ENCODE results near the gene NRP2.
A peak's percentile ranks its signal among the peaks of the same experiment; 100 is the strongest.

The NRP2 gene

DNA sequence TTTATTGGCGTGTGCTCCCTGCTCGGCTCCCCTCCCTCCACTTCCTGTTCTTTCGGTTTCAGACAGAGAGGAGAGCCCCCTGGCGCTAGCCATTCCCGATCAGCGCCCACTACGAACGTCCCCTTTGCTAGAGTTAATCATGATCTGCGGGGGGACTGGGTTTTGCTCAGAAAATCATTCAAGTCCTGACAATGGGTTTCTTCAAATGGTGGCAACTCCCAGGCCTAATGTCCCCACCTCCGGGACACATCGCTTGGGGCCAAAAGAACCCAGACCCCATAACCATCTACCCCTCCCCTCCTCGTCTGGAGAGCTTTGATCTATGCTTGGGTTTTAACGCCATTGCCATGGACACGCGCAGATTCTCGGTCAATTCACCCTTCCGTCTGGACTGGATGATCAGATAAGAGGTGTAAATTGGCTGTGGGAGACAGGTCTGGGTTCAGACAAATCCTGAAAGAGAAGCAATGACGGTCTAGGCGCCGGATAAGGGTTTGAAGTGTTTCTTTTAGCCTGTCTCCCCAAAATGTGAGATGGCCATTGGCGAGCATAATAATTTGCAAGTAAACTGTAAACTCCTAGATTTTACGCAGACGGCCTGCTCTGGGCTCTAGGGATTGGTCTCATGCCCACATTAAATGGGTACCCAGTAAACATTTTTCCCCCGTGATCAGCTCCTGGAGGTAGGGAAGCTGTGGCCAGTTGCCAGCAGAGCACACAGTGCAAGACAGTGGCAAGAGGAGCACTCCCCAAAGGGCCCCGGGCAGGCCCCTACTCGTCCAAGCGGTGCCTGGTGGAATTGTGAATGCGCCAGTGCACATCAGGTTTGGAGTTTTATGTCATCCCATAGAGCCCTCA lies 4.7 kb downstream of the NRP2 start:
- DNase-seq: no peak

DNA sequence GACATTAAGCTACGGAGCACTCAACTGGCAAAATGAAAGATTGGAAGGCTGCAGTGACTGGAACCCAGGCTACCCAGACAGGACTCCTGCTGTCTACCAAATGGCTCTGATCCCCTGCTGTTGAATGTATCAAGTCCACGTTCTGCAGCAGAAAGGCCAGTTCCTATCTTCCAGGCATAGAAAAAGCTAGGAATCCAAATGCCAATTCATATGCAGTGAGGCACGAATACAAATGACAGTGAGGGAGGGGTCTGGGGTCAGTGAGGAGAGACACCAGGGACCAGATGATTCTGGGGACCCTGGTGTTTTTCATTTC lies 5.3 kb downstream of the NRP2 start:
- no peak for DNase-seq

DNA sequence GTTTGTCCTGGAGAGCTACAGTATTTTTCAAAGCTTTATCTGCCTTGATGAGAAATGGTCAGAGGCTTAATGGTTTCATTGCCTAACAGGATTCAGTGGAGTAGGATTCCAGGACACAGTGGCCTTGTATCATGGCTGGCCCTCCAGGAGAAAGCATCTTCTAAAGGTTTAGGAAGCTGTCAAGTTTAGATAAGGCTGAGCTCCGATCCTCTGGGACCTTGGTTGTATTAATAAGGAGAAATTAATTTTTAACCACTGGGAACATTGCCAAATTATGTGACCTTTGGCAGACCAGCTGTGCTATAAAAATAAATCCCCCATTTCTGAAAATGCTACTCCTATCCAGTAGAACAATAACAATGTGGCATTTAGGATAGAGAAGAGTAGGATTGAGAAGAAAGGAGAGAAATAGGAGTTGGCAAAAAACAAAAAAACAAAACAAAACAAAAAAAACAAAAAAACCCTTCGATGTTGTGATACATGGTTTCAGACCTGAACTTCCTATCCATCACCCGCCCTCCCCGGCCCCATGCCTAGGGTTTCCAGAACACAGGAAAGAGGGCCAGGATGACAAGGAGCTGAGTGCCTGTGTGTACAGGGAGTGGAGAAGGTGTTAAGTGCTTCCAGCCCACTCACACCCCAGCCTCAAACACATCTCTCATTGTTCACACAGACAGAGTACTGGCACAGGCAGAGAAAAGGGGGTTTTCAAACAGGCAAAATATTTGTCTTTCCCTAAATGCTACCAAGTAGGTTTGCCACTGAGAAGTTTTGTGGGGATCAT lies 6.3 kb downstream of the NRP2 start:
- DNase-seq: no peak

DNA sequence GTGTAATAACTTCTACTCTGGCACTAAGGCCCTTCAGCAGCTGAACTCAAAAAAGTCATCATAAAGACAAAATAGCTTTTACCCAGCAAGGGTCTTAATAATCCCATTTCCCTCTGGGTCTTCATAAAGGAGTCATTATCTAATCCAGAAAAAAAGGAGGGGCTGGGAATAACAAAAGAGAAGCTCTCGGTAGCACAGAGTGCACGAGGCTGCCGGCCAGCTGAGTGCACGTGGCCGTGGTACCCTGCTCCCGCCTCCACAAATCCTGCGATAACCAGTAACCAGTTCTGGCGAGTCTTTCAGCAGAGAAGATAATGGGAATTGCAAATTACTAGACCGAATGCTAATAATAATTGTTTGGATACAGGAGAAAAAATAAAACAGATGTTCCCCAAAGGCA lies 7.5 kb downstream of the NRP2 start:
- no peak for DNase-seq

DNA sequence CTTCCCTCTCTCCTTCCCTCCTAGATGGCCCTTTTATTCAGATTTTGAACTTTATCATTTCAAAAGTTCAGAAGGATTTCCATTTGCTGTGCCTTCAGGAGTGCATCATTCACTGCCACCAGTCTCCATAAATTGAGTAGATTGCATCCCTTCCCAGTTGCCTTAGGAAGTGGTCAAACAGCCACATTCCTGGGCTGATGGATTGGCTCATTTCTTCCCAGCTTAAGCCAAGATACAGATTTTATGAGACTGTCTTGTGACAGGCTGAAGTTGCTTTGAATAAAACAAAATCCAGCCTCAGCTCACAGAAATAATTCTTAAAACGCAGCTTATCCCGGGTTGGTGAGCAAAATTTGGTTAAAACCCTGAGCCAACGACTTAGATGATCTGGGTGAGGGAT lies 9.8 kb downstream of the NRP2 start:
- DNase-seq: no peak

DNA sequence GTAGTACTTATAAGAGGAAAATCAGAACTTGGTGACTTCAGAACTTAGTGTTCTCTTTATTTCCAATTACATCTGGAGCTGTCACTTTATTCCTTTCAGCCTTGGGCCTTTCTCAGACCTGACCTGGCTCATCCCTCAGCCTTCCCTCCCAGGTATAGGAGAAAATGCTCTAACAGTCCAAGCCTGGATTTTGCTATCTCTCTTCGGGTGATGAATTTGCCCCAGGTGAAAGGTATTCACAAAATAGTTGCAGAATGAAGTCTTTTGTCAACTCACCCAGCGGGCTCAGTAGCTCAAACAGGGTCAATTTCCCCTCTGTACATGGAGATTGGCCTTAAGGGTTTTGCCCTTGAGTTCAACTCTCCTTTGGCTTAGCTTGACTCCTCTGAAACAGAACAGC lies 12.0 kb downstream of the NRP2 start:
- DNase-seq: no peak

DNA sequence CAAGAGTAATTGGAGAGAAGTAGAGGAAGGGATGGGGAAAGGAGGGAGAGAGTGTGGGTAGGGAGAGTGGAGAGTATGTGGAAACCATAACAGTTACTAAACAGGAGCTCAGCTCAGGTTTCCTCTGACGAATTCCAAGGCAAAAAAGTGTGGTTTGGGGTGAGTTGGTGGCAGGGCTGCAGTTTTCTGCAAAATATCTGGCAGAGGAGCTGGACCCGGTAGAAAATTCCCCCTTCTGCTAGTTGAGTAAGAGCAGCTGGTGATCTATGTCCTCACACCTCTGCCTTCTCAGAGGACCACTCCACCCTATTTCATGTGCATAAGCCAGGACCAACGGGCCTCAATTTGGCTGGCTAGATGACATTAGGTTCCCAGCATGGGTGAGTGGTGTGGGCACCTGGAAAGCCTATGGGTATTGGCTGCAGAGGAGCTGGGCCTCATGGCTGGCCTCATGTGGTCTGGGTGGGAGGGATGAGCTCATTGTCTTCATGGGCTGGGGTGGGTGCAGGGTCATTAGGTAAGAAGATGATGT lies 13.2 kb downstream of the NRP2 start:
- DNase-seq: peak; percentile 76 to 95

DNA sequence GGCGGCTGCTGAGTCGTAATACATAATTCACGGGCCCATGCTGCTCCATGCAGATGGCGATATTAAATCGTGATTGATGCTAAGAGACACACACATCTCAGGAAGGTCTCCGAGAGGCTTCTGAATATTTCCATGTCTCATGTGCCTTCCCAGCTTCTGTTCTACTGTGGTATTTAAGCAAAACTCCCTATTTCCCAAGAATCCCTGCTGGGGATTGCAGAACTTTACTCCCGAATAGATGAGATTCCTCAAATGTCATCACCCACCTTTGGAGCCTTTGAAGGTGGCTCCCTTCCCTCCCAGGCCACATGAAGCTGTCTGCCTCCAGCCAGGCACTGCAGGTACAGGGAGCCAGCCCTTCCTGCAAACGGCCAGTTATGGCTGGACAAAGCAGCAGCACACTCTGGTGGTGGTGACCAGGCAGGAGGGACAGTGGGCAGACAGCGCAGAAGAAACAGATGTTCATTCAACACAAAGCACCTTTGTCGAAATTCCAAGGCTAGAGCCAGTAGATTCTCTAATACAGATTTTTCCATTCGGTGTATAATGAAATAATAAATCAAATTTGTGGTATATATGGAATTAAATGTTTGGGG lies 14.1 kb downstream of the NRP2 start:
- no peak for DNase-seq

DNA sequence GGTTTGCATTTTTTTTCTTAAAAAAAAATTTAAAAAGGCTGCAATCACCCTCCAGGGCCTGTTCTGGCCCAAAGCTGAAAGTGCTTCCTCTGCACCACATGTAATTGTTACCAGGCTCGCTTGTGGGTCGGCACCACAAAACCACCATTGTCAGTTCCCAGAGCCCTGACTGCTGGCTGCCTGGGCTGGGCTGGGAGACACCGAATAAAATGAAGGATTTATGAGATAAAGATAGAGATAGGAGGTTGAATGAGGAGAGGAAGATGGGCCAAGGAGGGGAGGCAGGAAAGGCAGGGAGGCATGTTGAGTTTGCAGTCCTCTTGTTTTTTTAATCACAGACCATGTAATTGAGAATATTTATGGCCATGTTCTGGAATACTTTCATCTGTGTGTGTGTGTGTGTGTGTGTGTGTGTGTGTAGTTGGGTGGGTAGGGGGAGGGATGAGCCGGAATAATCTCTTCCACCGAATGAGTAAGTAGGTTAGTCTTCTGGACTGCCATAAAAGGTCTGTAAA lies 14.7 kb downstream of the NRP2 start:
- DNase-seq: no peak

DNA sequence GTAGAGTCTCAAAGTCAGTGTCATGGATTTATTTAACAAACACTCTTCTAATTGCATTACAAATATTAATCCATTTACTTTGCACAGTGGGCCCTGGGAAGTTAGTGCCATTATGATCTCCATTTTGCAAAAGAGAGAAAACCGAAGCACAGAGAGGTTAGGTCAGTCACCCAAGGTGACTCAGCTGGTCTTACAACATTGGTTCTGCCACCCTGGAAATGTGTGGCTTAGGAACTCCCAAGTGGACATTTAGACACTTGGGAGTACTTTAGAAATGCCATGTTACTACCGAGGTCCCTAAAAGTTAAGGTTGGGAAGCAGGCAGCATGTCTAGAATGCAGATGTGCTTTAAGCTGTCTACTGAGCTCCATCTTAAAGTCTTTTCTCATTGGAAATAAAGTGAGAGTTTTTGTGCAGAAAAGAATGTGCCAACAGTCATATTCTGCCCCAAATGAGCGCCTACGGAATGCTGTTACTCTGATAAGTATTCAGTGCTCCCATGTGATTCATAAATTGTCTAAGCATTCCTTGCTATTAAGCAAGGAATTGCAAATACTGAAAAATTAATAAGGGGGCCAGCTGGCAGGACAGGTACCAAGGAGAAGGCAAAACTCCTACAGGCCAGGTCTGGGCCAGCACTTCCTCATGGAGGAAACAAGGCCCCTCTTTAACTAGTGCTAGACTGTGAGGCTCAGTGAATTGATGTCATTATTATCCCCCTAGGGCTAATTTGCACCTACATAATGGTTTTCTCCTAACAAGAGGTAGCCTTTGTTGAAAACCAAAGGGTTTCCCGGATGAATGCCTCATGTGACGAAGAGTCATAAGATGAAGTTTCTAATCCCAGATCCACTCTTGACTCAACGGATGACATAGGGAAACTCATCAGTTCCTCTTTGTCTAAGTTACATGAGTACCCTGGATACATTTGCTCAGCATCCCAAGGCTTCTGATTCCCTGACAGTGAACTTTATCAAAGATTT lies 16.3 kb downstream of the NRP2 start:
- DNase-seq: peak; percentile 91 to 93

DNA sequence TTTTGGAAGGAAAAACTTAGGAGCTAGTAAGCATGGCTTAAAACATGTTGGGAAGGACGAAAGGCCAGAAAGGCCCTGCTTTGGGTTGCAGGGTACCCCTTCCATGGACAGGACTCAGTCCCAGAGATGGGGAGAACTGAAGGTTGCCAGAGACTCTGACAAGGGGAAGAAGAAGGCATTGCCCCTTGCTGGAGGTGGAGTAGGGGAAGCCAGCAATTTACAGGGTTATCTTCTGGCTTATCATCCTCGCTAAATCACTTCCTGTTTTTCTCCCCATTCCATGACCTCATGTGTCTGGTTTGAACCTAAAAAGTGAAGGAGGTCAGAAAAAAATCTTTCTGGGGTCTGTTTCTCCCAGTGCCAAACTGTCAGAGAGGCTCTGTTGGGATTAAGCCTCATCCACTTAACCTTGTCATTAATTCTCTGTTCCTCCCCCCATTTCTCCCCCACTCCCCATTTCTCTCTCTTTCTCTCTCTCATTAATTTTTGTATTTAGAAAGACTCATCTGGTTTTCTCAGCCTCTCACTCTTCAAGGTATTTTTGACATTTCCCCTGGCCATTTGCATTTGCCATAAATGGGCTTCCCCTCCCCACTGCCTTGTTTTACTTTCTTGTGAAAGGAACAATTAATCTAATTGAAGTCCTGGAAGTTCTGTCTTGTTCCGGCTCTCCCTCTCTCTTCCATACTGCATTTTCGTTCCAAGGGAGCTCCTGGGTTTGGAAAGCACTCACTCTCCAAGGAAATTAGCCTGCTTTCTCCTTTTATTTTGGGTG lies 17.4 kb downstream of the NRP2 start:
- DNase-seq: peak; percentile 59 to 69

DNA sequence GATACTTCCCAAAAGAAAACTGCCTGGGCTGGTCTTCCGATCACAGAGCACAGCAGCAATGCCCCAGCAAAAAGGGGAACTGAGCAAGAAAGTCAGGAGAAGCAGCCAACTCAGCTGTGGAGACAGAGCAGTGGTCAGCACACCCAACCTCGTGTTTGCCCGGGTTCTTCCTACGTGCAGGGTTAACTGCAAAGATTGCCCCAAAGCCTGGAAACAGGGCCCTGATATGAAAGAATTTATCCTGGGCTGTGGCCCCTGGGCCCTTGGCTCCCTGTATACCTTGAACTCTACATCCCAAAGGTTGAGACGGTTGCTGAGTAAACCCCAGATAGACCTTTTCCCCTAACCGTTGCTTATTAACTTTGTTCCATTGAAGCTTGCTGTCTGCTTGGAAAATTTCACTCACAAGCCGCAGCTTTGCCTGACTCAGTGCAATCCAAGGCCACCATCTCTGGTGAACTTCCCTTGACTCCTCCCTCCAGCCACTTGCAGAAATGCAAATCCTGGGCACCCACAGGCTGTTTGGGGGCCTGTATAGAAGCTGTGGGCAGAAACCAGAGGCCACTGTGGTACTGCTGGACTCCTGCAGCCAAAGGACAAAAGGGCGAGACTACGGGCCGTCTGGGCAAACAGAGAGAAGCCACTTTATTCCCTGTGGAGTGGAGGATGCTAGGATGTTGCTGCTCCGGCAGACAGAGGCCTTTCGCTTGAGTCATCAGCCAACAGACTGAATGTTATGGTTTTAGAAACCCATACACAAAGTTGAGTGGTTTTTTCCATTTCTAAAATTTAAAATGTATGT lies 18.2 kb downstream of the NRP2 start:
- peak; percentile 89 to 96 for DNase-seq

DNA sequence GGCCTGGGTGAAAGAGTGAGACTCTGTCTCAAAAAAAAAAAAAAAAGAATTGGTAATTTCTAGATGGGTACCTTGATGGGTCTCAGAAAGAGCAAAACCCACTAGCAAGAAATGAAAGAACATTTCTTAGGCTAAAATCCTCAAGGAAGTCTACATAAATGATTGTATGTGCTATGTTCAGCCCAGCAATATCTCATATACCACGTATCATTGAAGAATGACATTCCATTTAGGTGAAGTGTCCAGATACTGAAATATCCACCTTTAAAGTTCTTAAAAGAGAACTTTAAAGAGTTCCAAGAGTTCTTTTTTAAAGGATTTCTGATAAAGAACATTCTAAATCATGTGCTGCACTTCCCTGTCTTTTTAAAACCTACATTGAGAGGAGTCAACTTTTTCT lies 19.2 kb downstream of the NRP2 start:
- DNase-seq: no peak

DNA sequence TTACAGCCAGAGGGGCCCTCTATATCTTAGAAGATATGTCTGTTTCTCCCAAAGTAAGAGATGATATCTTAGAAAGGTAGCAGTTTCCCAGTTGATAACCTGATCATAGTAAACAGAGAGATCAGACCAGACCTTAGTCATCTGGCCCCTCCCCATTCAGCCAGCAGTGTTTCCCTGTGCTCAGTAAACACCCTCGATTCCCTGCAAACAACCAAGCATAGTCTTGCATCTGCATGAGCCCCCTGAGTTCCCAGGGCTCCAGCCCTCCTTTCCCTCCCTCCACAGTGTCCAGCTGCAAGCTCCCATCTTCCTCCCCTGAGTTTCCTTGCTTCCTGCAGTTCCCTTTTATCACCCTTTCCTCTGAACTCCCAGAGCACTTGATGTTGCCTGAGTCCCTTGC lies 20.3 kb downstream of the NRP2 start:
- no peak for DNase-seq

DNA sequence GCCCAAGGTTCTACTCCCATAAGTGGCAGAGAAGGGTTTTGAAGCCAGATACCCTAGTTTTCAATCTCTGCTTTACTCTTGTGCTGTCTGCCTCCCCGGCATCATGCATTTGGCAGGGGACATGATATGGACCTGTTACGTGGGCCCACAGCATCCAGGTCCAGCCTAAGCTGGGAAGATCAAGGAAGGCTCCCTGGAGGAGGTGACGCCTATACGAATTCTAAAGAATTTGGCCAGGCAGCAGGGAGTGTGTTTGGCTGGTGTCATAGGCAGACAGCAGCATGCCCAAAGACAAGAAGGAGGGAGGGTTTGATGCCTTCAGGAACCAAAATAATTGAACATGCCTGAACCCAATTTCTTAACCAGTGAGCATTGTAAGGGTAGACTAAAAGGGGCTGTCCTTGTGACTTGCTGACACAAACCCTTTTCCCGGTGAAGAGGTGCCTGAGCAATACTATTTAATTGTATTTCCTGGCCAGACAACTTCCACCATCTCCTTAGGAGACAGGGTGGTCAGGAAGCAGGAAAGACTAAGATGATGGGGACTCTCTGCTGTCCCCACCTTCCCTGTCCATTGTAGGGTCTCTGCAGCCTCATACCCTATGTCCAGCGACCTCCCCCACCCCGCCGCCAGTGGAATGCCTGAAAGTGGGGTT lies 21.3 kb downstream of the NRP2 start:
- no peak for DNase-seq

DNA sequence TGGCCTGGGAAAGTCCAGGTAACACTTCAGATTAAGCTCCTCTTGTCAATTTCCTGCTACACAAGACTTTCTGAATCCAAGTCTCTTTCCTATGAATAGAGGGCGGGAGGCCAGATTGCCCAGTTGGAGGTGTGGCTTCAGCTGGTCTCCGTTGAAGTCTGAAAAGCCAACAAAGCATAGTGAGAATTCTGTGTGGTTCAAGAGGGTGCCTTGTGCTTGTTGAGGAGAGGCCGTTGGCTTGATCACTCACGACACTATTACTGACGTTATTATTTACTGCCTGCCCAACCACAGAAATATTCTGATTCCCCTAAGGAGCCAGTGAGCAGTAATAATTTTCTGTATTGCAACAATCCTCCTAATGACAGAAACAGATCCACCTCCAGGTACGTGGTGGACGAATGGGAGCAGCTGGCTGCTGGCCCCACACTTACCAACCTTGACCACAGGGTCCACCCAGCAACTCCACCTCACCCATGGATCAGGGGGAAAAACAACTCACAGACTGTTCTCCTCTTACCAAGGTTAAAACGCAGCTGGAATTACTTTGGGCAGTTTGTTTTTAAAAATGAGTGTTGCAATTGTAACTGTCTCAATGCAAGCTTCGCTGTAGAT lies 21.9 kb downstream of the NRP2 start:
- DNase-seq: no peak

DNA sequence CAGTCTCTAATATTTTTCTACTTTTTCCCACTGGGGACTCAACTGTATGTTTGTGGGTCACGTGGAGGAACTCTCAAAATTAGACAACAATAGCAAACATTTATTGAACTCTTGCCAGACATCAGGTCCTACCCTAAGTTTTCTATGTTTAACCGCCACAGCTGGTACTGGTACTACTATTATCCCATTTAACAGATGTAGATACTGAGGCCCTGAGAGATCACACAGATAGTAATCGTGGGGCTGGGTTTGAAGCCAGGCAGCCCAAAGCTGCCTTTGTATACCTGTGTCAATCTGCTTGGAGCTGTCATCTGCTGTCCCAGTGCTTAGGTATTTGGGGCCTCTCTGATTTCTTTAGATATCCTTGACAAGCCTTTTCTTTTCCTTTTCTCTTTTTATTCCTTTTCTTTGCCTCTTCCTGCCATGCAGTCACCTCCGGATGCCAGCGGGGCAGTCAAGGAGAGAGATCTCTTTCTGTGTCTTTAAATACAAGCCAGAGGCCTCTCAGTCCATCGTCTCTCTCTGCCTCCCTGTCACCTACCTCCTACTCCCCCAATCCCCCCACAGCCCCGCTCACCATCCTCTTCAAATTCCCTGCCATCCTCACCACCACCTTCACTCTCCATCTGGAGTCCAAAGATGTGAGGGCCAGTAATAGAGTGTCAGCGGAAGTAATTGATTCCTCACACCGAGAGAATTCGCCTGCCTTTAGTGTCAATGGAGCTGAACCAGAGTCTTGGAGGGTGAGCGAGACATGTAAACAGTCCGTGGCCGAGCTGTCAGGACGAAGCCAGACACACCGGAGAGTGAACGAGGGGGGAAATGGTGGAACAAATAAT lies 23.4 kb downstream of the NRP2 start:
- DNase-seq: no peak

DNA sequence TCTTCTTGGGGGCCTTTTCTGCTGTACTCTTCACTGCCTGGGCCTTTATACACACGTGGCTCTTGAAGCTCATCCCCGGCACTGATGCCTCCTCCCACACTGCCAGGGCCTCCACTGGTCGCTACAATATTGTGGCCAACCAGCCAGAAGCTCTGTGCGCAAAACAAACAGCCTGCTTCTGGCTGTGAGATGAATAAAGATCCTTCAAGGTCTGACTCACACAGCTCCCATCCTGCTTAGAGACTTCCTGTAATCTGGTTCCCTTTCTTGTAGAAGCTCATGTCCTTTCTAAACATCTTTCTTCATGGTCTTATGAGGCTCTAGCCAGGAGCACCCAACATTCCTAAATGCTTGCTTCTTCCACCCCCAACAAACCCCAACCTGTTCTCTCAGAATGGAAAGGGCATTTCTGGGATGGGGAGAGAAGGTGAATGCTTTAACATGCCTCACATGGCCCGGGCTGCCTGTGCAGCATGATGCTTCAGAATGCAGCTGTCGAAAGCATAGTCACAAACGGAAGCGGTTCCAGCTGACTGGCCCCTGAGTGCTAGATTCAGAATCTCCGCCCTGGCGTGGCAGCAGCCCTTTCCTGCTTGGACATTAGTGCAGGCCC lies 24.6 kb downstream of the NRP2 start:
- peak; percentile 94 to 96 for DNase-seq

All from inflammatory macrophage (primary cell).